Mesenchymal stem cell (in vitro differentiated cells and primary cell): ENCODE data around the gene SCNN1B.

Source experiments
- DNase-seq: peaks from one replicate; pipeline ENCODE4 v3.0.0-alpha.2; 2013
- H2AFZ ChIP-seq: one replicate; pipeline ENCODE4 v1.6.1; 2013; ENCODE audit warnings: low read depth, mild to moderate bottlenecking, control low read depth, inconsistent platforms, low read length, moderate library complexity
- H2AK5ac ChIP-seq: 2 replicates; pipeline ENCODE4 v1.6.1; 2013; ENCODE audit warnings: low read length, moderate library complexity, mild to moderate bottlenecking, inconsistent platforms; ENCODE audit not compliant: severe bottlenecking
- H2BK120ac ChIP-seq: one replicate; pipeline ENCODE4 v1.6.1; 2013; ENCODE audit warnings: low read depth, mild to moderate bottlenecking, inconsistent platforms, low read length, moderate library complexity
- H2BK12ac ChIP-seq, 2 experiments: one replicate each; pipeline ENCODE4 v1.6.1; 2013; ENCODE audit warnings: inconsistent platforms in 2 of 2, low read length in 2 of 2, mild to moderate bottlenecking in 2 of 2, moderate library complexity in 2 of 2, control low read depth in 1 of 2
- H2BK15ac ChIP-seq: one replicate; pipeline ENCODE4 v1.6.1; 2013; ENCODE audit warnings: mild to moderate bottlenecking, low read depth, inconsistent platforms; ENCODE audit not compliant: poor library complexity, severe bottlenecking
- H2BK5ac ChIP-seq: 2 replicates; pipeline ENCODE4 v1.6.1; 2013; ENCODE audit warnings: low read depth, mild to moderate bottlenecking, low read length, control low read depth, inconsistent platforms; ENCODE audit not compliant: poor library complexity, severe bottlenecking
- H3K14ac ChIP-seq, 2 experiments: one replicate each; pipeline ENCODE4 v1.6.1; 2013; ENCODE audit warnings: inconsistent platforms in 2 of 2, low read length in 2 of 2, control low read depth in 1 of 2, mild to moderate bottlenecking in 1 of 2, moderate library complexity in 1 of 2
- H3K18ac ChIP-seq, 2 experiments: one replicate each; pipeline ENCODE4 v1.6.1; 2013; ENCODE audit warnings: inconsistent platforms in 2 of 2, low read length in 2 of 2, control low read depth in 1 of 2, low read depth in 1 of 2, mild to moderate bottlenecking in 1 of 2
- H3K23ac ChIP-seq, 2 experiments: one replicate each; pipeline ENCODE4 v1.6.1; 2013; ENCODE audit warnings: inconsistent platforms in 2 of 2, low read length in 2 of 2, mild to moderate bottlenecking in 2 of 2, moderate library complexity in 2 of 2, control low read depth in 1 of 2
- H3K27ac ChIP-seq: 2 replicates; pipeline ENCODE4 v1.5.1; 2013; ENCODE audit warnings: mild to moderate bottlenecking, moderate library complexity, low read length, control low read depth, inconsistent platforms; ENCODE audit not compliant: poor library complexity, severe bottlenecking
- H3K27me3 ChIP-seq, 2 experiments: 2 replicates each; pipeline versions ENCODE4 v1.6.1 to v1.7.0; 2013; ENCODE audit warnings: low read length in 2 of 2, mild to moderate bottlenecking in 2 of 2, moderate library complexity in 2 of 2, control low read depth in 1 of 2, inconsistent platforms in 1 of 2; ENCODE audit not compliant: control insufficient read depth in 1 of 2, insufficient read depth in 1 of 2
- H3K36me3 ChIP-seq, 2 experiments: 2 replicates each; pipeline versions ENCODE4 v1.6.1 to v1.7.0; 2013; ENCODE audit warnings: low read length in 2 of 2, control low read depth in 1 of 2, inconsistent platforms in 1 of 2, low read depth in 1 of 2, mild to moderate bottlenecking in 1 of 2; ENCODE audit not compliant: insufficient read depth in 2 of 2, control insufficient read depth in 1 of 2
- H3K4ac ChIP-seq, 2 experiments: one replicate each; pipeline ENCODE4 v1.6.1; 2013; ENCODE audit warnings: inconsistent platforms in 2 of 2, low read length in 2 of 2, mild to moderate bottlenecking in 2 of 2, moderate library complexity in 2 of 2, control low read depth in 1 of 2, low read depth in 1 of 2
- H3K4me1 ChIP-seq: 2 replicates; pipeline ENCODE4 v1.6.1; 2013; ENCODE audit warnings: low read depth, low read length, control low read depth; ENCODE audit not compliant: control insufficient read depth, insufficient read depth
- H3K4me2 ChIP-seq: 2 replicates; pipeline ENCODE4 v1.6.1; 2013; ENCODE audit warnings: low read length, mild to moderate bottlenecking, inconsistent platforms; ENCODE audit not compliant: poor library complexity, severe bottlenecking
- H3K4me3 ChIP-seq, 2 experiments: 2 replicates each; pipeline versions ENCODE4 v1.5.1 to v1.7.0; 2013; ENCODE audit warnings: low read length in 2 of 2, mild to moderate bottlenecking in 2 of 2, control low read depth in 1 of 2, low read depth in 1 of 2; ENCODE audit not compliant: insufficient read depth in 1 of 2
- H3K79me1 ChIP-seq: replicated peaks from 2 replicates; pipeline ENCODE4 v1.6.1; 2013; ENCODE audit warnings: mild to moderate bottlenecking, control low read depth, low read length, inconsistent platforms; ENCODE audit not compliant: poor library complexity, severe bottlenecking
- H3K9ac ChIP-seq: 2 replicates; pipeline ENCODE4 v1.7.0; 2013; ENCODE audit warnings: mild to moderate bottlenecking, low read length, moderate library complexity
- H3K9me3 ChIP-seq: 2 replicates; pipeline ENCODE4 v1.7.0; 2013; ENCODE audit warnings: mild to moderate bottlenecking, low read length; ENCODE audit not compliant: control insufficient read depth
- H4K8ac ChIP-seq: one replicate; pipeline ENCODE4 v1.6.1; 2013; ENCODE audit warnings: inconsistent platforms, mild to moderate bottlenecking, low read length, moderate library complexity
- H4K91ac ChIP-seq: one replicate; pipeline ENCODE4 v1.6.1; 2013; ENCODE audit warnings: mild to moderate bottlenecking, low read length, inconsistent platforms
- WGBS: methylation state at CpG from one replicate; pipeline ENCODE4 v1.1.7; 2013; ENCODE audit warnings: mixed read lengths; 5-methylcytosine and 5-hydroxymethylcytosine counted together

SCNN1B gene

GRCh38 chr16:23323224-23324030 is 21.3 kb downstream of the SCNN1B start:
- H3K4me3 ChIP-seq = no peak overlapping the region
- no peak overlapping the region for H3K27ac ChIP-seq
- no peak overlapping the region for H2BK5ac ChIP-seq
- H4K8ac ChIP-seq = no peak overlapping the region
- no peak overlapping the region for H3K18ac ChIP-seq
- no peak overlapping the region for H3K14ac ChIP-seq
- no peaks in the 10 kb centered on the region for H3K79me1 ChIP-seq
- H2BK15ac ChIP-seq = no peak overlapping the region
- no peak overlapping the region for H3K23ac ChIP-seq
- no peak overlapping the region for H2BK120ac ChIP-seq
- no peak overlapping the region for H3K4me2 ChIP-seq
- no peaks in the 10 kb centered on the region for H3K36me3 ChIP-seq
- H4K91ac ChIP-seq = no peak overlapping the region
- H3K9me3 ChIP-seq = no peaks in the 10 kb centered on the region
- H2AK5ac ChIP-seq = no peak overlapping the region
- no peak overlapping the region for H3K4ac ChIP-seq
- H3K27me3 ChIP-seq = no peaks in the 10 kb centered on the region
- DNase-seq = no peak
- H2BK12ac ChIP-seq = no peak overlapping the region
- H2AFZ ChIP-seq = no peak overlapping the region
- H3K9ac ChIP-seq = no peak overlapping the region
- no peaks in the 10 kb centered on the region for H3K4me1 ChIP-seq
- 56% methylated on average over 1 of the region's 1 CpG for WGBS

DNA sequence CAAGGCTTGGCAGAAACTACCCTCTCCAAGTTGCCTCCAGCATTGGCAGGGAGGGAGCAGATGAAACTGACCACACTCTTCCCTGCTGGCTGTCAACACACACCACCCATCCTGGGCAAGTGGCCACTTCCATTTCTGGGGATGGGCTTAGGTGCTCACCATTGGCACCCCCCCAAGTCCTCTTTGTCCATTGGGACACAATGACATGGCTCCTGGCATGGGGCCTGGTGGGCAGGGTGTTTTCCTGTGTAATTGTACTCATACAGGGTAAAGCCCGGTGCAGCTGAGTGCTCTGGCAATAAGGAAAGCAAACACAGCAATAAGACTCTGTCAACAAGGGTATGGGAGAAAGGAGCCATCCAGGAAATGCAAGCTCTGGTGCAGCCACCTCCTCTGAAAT is 22.6 kb downstream of the SCNN1B start:
- no peak overlapping the region for H3K27ac ChIP-seq
- 82% methylated on average over 1 of the region's 1 CpG for WGBS
- H3K14ac ChIP-seq = no peak overlapping the region
- DNase-seq = no peak
- no peak overlapping the region for H2AFZ ChIP-seq
- H3K36me3 ChIP-seq = no peaks in the 10 kb centered on the region
- H2AK5ac ChIP-seq = no peak overlapping the region
- no peaks in the 10 kb centered on the region for H3K27me3 ChIP-seq
- no peak overlapping the region for H4K8ac ChIP-seq
- H3K23ac ChIP-seq = no peak overlapping the region
- no peak overlapping the region for H3K4me2 ChIP-seq
- H3K4me1 ChIP-seq = no peaks in the 10 kb centered on the region
- H3K4ac ChIP-seq = no peak overlapping the region
- H2BK12ac ChIP-seq = no peak overlapping the region
- H2BK15ac ChIP-seq = no peak overlapping the region
- no peak overlapping the region for H2BK5ac ChIP-seq
- H3K18ac ChIP-seq = no peak overlapping the region
- H3K9ac ChIP-seq = no peak overlapping the region
- no peak overlapping the region for H3K4me3 ChIP-seq
- H3K9me3 ChIP-seq = no peaks in the 10 kb centered on the region
- no peak overlapping the region for H2BK120ac ChIP-seq
- H4K91ac ChIP-seq = no peak overlapping the region
- H3K79me1 ChIP-seq = no peaks in the 10 kb centered on the region

DNA sequence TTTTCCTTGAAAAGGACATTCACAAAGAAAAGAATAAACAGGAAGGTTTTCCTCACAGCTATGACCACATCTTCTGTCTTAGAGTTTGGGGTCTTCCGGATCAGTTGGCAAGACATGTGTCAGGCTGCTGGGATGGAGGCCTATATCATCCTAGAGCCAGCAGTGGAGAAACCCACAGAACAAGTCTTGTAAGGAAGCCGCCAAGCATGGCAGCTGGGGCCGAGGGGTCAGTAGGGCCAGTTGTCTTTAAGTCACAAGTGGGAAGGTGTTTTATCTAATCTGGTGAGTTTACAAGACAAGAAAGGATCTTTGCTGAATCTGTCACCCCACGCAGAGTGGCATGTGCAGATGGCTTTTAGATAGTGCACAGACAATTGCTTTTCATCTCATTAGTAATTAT is 25.7 kb downstream of the SCNN1B start:
- Histone ChIP-seq H3K14ac (no peak overlapping the region), H3K27me3 (no peaks in the 10 kb centered on the region), H3K79me1 (no peaks in the 10 kb centered on the region), H3K27ac (no peak overlapping the region), H3K4me3 (no peak overlapping the region), H2AK5ac (no peak overlapping the region), H2BK120ac (no peak overlapping the region), H2BK15ac (peak overlapping the region; percentile 26), H4K8ac (no peak overlapping the region), H3K9ac (no peak overlapping the region), H2BK5ac (no peak overlapping the region), H3K36me3 (no peaks in the 10 kb centered on the region), H3K4ac (no peak overlapping the region), H3K4me1 (no peaks in the 10 kb centered on the region), H2BK12ac (no peak overlapping the region), H3K23ac (no peak overlapping the region), H3K4me2 (no peak overlapping the region), H3K18ac (no peak overlapping the region), H3K9me3 (no peaks in the 10 kb centered on the region), H4K91ac (no peak overlapping the region), H2AFZ (no peak overlapping the region)
- WGBS = 80% methylated on average over 3 of the region's 4 CpGs
- no peak for DNase-seq

DNA sequence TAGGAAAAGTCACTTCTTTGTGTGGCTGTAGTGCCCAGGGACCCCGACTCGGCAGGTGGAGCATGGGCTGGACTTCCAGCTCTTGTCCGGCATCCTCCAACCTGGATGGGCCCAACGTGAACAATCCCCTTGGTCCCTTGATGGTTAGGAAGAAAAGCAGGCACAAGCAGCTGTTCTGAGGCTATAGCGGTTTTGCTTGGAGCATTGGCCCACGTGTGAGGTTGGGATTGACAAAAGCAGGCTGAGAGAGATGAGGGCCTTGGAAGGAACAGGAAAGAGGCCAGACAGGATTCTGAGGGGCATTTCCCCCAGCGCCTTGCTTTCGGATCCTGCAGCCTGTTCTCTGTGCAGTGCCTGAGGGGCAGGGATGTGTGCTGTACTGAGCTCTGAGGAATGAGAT is 28.1 kb downstream of the SCNN1B start:
- Histone ChIP-seq H2BK12ac (no peak overlapping the region), H3K4me2 (no peak overlapping the region), H3K18ac (no peak overlapping the region), H3K36me3 (no peaks in the 10 kb centered on the region), H3K27ac (no peak overlapping the region), H3K4me3 (no peak overlapping the region), H3K14ac (no peak overlapping the region), H2AK5ac (no peak overlapping the region), H3K4ac (no peak overlapping the region), H2BK5ac (no peak overlapping the region), H3K27me3 (peaks cover 0 to 7% of the 10 kb centered on the region in 2 experiments), H3K9me3 (no peaks in the 10 kb centered on the region), H3K4me1 (no peaks in the 10 kb centered on the region), H2AFZ (no peak overlapping the region), H3K23ac (no peak overlapping the region), H4K91ac (no peak overlapping the region), H2BK120ac (no peak overlapping the region), H4K8ac (no peak overlapping the region), H3K79me1 (no peaks in the 10 kb centered on the region), H3K9ac (no peak overlapping the region), H2BK15ac (no peak overlapping the region)
- no peak for DNase-seq
- 87% methylated on average over 8 of the region's 8 CpGs for WGBS
